HG03097 (cell line): ENCODE results near the gene IL1RN.

Experiments used
- ATAC-seq: cut with Tn5 transposase; IDR thresholded peaks from one replicate; pipeline ENCODE4 v1.9.1; 2021; ENCODE audit not compliant: unreplicated experiment, low FRiP score

IL1RN gene

DNA sequence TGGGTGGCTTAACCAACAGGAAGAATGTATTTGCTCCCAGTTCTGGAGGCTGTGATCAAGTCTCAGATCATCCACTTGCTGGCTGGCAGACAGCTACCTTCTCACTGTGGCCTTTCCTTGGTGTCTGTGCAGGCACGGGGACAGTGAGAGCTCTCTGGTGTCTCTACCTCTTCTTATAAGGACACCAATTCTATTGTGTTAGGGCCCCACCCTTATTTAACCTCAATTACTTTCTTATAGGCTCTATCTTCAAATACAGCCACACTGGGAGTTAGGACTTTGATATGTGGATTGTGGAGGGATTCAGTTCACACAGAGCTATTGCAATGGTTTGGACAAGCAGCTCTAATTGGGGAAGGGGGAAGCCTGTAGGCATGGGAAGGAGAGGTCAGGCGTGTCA lies 25.3 kb upstream of the IL1RN start:
- no peak for ATAC-seq

DNA sequence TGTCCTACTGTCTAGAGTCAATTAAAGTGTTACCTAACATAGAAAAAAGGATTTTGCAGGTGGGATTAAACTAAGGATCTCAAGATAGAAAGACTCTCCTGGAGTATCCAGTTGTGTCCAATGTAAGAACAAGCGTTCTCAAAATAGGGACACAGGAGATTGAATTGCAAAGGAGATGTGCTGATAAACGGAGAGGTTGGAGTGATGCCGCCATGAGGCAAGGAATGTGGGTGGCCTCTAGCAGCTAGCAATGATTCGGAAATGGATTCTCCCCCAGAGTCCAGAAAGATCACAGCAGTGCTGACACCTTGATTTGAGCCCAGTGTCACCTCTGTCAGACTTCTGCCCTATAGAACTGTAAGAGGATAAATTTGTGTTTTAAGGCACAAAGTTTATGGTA lies 24.1 kb upstream of the IL1RN start:
- ATAC-seq, result no peak

- no peak for ATAC-seq
Measured at GRCh38 chr2:113104054-113104611, 23.3 kb upstream of the IL1RN start.

DNA sequence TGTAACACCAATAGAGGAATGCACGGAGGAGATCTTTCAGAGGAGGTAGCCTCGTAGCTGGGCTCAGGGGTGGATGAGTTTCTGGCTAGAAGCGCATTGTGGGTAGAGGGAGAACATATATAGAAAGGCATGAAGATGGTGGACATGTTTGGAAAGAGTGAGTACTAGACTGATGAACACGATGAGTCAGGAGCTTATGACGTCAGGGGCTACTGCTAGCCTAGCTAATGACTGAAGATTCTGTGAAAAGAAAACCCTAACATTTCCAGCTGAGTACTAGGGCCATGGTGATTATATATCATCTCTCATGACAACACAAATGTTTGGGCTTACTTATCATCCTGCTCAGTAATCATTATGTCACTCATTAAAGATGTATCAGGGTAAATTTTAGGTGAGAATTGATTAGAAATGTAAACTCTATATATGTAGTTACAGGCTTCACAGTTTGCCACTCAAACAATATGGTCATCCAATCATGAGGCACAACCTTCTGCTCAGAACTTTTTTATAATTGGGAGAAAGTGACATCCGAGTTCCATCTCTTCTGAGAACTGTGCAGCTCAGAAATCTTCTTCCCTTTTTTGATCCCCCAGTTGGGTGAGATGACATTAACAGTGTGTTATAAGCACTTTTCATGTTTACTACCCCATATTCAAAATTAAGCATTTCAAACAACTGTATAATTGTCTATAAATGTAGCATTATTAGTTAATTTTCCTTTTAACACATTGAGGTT lies 22.2 kb upstream of the IL1RN start:
- no peak for ATAC-seq

- ATAC-seq, result no peak
Measured at GRCh38 chr2:113111121-113111520, 16.3 kb upstream of the IL1RN start.

DNA sequence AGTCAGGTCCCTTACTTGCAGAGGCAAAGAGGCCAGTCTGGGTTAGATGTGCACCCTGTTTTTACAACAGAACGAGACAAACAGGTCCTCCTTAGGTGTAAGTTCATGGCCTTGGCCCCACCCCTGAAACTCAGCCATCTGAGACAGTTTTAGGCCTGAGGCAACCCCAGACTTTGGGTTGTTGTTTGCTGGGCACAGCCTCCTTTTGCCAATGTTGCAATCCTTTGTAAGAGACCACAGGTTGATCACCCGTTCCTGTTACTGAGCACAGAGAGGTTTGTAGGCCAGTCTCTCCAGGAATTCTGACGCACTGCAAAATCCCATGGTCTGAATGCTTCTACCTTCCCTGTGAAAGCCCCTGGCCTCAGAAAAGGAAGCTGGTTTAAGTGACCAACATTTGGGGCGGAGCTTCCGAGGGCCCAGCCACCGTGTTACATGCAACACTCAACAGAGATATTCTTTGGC lies 15.5 kb upstream of the IL1RN start:
- ATAC-seq, result no peak

DNA sequence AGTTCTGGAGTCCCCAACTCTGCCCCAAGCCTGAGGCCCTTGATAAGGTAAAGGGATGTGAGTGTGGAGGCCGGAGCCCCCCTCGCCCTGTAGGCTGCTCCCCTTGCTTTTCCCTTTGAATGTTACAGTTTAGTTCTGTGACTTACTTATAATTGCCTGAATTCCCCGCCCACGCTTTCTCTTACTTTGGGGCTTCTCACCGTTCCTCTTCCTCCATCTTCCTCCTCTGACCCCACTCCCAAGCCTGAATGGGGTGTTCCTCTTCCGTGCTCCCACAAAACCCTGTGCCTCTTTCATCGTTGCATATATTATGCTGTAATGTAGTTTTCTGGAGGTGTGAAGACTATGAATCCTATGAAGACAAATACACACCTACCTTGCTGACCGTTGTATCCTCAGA lies 15.0 kb upstream of the IL1RN start:
- no peak for ATAC-seq

DNA sequence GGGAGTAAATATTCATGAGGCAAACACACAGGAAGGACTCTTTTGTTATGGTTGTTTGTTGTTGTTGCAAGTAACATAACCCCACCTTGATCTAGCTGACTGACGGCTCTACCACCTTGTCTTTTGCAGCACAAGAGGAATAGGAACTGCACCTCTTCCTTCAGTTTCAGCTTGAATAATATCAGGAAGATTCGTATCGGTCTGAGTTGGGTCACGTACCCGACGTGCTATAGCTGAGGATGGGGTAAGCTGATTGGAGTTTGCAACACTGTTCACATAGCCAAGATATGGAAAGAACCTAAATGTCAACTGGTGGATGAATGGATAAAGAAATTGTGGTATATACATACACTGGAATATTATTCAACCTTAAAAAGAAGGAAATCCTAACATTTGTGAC lies 14.5 kb upstream of the IL1RN start:
- no peak for ATAC-seq

- no peak for ATAC-seq
Measured at GRCh38 chr2:113113807-113114206, 13.6 kb upstream of the IL1RN start.

DNA sequence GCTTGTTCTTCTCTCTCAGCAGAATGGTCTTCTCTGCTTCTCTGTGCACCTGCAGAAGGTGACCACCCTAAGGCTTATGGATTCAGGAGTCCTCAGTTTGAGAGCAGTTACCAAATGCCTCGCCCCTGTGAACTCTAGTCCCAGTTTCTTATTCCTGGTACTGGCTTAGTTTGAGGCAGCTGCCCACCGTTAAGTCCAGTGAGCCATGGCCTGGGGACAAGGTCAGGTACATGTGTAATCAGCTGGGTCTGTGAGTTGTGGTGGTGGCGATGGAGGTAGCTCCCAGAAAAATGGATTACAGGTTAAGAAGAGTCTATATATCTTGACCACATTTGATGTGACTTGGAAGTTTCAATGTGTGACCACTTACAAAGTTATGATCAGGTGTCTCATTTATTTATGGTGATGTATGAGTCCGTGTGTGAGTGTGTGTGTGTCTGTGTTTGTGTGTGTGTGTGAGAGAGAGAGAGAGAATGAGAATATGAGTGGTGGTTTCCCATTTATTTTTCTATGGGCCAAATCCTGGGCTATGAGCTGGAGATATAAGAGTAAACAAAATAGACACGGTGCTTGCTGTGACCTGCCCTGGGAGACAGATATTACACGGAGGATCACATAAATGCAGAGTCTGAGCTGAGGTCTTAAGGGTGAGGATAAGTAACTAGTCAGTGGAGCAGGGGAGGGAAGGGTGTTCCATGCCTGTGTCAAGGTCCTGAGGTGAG lies 13.0 kb upstream of the IL1RN start:
- ATAC-seq, result no peak

GRCh38 chr2:113114996-113115395 lies 12.4 kb upstream of the IL1RN start:
- ATAC-seq, result no peak

DNA sequence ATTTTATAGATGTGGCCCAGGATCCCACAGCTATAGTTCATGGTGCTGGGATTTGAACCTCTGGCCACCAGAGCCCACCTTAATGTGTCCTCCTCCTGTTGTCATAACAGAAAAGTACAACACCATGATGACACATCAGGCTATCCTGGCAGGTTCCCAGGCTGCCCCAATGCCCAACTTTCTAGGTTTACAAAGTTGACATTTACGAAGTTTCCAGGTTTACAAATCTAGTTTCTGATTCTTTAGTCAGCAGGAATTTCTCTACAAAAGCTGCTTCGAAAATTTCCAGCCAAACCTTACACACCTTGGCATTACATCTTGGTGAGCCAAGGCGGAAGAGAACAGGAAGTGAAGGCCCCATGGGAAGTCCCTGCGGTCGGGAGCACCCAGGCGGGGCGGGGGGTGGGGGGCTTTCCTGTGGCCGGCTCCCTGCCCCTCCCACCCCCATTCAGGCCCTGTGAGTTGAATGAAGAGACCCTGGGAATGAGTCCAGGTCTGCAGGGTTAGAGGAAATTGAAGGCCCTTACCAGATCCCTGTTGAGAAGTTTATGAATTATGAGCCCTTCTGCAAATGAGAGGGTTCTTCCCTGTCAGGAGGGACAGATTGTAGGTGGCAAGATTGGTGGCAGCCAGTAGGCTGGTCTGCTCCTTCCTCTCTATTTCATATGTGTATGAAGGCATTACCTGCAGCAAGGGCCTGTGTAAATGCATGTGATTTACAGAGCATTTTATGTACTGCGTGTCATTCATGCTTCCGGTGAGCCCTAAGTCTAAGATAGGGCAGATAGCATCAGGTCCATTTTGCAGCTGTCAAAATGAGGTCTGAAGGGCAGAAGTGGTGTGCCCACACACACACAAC lies 11.1 kb upstream of the IL1RN start:
- peak; percentile 61 for ATAC-seq

- no peak for ATAC-seq
Measured at GRCh38 chr2:113117541-113118262, 9.7 kb upstream of the IL1RN start.

DNA sequence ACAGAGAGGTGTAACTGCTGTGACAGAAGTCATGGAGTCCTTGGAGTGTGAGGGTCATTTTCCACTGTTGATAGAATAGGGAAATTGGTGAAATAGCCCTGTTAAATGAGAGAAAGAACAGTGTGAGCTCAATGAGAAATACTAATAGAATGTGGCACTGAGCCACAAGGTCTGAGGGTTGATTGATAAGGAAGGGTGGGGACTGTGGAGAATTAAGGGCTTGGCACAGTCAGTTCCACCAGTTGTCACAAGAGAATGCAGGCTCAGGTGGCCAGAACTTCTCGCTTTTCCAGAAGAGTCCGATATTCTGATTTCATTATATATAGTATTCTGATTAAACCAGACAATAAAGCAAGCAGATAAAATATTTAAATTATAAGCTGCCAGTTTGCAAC lies 9.1 kb upstream of the IL1RN start:
- ATAC-seq, result no peak

DNA sequence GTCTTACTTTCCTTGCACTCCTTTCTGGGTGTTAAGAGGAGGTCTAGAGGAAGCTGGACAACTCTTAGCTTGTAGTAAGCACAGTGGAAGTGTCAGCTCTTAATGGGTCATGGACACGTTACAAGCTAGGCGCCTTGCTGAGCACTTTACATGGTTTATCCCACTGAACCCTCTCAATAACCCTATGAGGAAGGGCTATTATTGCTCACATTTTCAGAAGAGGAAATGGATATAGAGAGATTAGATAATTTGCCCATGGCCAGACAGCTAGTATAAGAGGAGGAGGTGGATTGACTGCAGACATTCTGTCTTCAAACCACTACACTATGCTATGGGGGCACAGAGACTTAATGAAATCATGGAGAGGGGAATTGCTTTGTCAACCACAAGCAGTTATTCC lies 8.3 kb upstream of the IL1RN start:
- ATAC-seq, result no peak

GRCh38 chr2:113120861-113121260 lies 6.5 kb upstream of the IL1RN start:
- no peak for ATAC-seq

GRCh38 chr2:113122364-113122763 lies 5.0 kb upstream of the IL1RN start:
- ATAC-seq, result no peak

DNA sequence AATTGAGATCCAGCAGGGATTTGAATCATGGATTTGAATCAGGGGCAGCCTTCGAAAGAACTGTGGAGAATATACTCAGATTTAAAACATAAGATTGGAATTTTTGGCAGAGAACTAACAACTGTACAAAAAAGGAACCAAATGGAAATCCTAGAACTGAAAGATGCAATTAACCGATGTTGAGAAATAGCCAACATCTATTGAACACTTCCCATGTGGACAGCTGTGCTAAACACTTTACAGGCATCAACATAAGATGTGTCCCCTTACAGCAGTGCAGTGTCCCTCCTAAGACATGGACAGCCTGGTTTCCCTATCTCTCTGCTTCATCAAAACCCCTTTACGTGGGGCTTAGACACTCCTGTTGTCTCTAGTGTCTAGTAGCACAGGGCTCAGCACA lies 3.7 kb upstream of the IL1RN start:
- ATAC-seq, result no peak

DNA sequence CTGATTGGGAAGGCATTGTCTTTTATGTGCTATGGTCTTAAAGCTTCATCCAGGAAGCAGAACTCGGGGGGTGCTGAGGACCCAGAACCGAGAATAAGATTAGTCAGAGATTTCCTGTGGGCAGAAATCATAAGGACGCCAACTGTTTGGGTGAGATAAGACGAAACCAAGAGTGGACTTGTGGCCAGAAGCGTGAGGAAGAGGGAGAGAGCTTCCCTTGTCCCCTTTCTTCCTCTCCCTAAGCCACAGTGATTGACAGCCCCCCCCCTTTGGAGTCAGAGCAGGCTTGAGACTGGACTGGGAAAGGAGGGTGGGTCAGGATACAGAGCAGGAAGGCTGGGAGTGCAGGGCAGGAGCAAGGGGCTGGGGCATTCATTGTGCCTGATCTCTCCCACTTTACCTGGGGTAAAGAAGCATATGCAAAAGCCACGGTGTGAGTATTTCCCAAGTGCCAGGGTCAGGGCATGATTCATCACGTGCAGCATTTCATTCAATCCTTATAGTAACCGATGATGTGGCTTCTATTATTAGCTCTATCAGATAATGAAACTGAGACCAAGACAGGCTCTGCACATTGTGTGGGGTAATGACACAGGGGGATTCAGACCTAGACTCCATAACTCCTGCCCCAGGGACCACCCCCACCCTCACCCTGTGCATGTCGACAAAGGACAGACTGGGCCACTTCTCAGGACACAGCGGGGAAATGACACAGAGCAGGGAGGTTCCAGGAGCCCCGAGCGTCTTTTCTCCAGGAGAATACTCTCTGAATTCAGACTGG lies 3.0 kb upstream of the IL1RN start:
- ATAC-seq, result peak; percentile 52
